PFSK-1 (cell line): ENCODE data around the gene TRMT6.

Experiments used
- FOXP2 ChIP-seq: optimal IDR thresholded peaks from 2 replicates; pipeline ENCODE3; 2011; ENCODE audit warnings: borderline replicate concordance, control low read depth, inconsistent platforms; ENCODE audit not compliant: insufficient read depth; ENCODE audit errors: extremely low read length, extremely low read depth
- POLR2AphosphoS5 ChIP-seq: IDR thresholded peaks from 2 replicates; pipeline ENCODE4 v1.6.1; 2012; ENCODE audit warnings: low read depth, mild to moderate bottlenecking, control low read depth, low read length, moderate library complexity
- SIN3A ChIP-seq: IDR thresholded peaks from 2 replicates; pipeline ENCODE4 v1.6.1; 2012; ENCODE audit warnings: mild to moderate bottlenecking, low read length, moderate library complexity, borderline replicate concordance; ENCODE audit not compliant: insufficient read depth
- TAF1 ChIP-seq: IDR thresholded peaks from 2 replicates; pipeline ENCODE4 v1.6.1; 2012; ENCODE audit warnings: low read length, control low read depth, borderline replicate concordance; ENCODE audit not compliant: insufficient read depth
- TF ChIP-seq, protein P1 (sequence below), 2 experiments: IDR thresholded peaks; 2 replicates each; pipeline versions ENCODE4 v1.6.1 to v1.8.0; 2011 to 2012; ENCODE audit warnings: low read depth in 2 of 2, low read length in 2 of 2, control low read depth in 1 of 2, inconsistent platforms in 1 of 2, mild to moderate bottlenecking in 1 of 2, moderate library complexity in 1 of 2; ENCODE audit not compliant: insufficient read depth in 1 of 2

- TF ChIP-seq SIN3A (no peak), FOXP2 (no peak), TAF1 (no peak), POLR2AphosphoS5 (no peak)
- TF ChIP-seq, protein P1, sequence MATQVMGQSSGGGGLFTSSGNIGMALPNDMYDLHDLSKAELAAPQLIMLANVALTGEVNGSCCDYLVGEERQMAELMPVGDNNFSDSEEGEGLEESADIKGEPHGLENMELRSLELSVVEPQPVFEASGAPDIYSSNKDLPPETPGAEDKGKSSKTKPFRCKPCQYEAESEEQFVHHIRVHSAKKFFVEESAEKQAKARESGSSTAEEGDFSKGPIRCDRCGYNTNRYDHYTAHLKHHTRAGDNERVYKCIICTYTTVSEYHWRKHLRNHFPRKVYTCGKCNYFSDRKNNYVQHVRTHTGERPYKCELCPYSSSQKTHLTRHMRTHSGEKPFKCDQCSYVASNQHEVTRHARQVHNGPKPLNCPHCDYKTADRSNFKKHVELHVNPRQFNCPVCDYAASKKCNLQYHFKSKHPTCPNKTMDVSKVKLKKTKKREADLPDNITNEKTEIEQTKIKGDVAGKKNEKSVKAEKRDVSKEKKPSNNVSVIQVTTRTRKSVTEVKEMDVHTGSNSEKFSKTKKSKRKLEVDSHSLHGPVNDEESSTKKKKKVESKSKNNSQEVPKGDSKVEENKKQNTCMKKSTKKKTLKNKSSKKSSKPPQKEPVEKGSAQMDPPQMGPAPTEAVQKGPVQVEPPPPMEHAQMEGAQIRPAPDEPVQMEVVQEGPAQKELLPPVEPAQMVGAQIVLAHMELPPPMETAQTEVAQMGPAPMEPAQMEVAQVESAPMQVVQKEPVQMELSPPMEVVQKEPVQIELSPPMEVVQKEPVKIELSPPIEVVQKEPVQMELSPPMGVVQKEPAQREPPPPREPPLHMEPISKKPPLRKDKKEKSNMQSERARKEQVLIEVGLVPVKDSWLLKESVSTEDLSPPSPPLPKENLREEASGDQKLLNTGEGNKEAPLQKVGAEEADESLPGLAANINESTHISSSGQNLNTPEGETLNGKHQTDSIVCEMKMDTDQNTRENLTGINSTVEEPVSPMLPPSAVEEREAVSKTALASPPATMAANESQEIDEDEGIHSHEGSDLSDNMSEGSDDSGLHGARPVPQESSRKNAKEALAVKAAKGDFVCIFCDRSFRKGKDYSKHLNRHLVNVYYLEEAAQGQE (IDR thresholded peaks at IDR 0.05; ENCODE audit: insufficient read depth in 1 of 2, low read depth in 2 of 2, low read length in 2 of 2): no peak
Observed at GRCh38 chr20:5923493-5923892, 26.8 kb downstream of the TRMT6 start.
